Activated CD8-positive, alpha-beta memory T cell treated with anti-CD3 and anti-CD28 coated beads, Interleukin-2, amount 50 U/mL, for 24 hours (primary cell): ENCODE measurements around the gene CLEC3B.
"Not testable (repeated sequence)": the region's sequence is repeated elsewhere in the genome, so short reads cannot be mapped to it uniquely, and the experiment has no call there.

Experiments
- DNase-seq: peaks from one replicate; pipeline ENCODE4 v3.0.0-alpha.2; 2020; ENCODE audit errors: extremely low read depth

CLEC3B gene

DNA sequence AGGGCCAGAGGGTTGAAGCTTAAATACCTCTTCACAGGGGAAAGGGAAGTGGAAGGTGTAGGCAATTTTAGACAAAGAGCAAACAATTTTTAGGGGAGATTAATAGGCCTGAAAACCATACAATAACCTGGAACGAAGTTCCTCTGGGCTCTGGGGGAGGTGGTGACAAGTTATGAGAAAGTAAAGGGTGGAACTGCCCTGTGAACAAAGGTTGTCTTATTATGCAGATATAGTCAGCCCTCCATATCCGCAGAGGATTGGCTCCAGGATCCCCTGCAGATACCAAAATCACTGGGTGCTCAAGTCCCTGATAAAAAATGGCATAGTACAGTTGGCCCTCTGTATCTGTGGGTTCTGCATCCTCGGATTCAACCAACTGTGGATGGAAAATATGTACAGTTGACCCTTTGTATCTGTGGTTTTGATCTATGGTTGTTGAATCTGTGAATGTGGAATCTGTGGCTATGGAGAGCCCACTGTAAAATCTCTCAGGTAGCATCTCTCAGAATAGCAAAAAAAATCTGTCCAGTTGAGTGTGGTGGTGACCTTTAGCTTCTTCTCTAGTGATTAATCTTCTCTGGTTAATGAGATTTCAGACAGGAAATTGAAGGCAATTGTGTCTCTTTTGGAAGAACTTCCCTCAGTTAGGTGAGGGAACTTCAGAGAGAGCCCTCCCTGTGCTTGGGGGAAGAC is 40.2 kb downstream of the CLEC3B start:
- no peak for DNase-seq

- no peak for DNase-seq
Observed at GRCh38 chr3:45067486-45067885, 41.4 kb downstream of the CLEC3B start.

GRCh38 chr3:45067941-45068340 is 41.8 kb downstream of the CLEC3B start:
- no peak for DNase-seq

DNA sequence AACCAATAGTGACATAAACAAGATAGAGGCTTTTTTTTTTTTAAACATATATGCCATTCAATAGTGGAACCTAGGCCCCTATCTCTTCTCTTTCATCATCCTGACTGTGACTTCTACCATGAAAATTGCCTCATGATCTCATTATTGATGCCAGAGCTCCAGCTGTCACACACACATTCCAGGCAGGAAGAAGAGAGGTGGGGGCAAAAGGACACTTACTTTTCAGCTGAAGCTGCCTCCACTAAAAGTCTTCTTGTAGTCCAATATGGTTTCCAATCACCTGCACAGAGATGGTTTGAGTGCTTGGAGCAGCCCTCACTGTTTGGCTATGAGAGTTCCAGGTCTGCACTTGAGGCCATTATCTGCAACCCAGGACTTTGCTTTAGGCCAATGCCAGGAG is 45.0 kb downstream of the CLEC3B start:
- DNase-seq, result no peak

- DNase-seq, result no peak
Observed at GRCh38 chr3:45075821-45076625, 49.9 kb downstream of the CLEC3B start.

DNA sequence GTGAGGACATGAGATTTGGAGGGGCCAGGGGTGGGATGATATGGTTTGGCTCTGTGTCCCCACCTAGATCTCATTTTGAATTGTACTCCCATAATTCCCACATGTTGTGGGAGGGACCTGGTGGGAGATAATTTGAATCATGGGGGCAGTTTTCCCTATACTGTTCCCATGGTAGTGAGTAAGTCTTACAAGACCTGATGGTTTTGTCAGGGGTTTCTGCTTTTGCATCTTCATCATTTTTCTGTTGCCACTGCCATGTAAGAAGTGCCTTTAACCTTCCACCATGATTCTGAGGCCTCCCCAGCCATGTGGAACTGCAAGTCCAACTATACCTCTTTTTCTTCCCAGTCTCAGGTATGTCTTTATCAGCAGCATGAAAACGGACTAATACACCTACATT is 52.2 kb downstream of the CLEC3B start:
- DNase-seq, result not testable (repeated sequence)

DNA sequence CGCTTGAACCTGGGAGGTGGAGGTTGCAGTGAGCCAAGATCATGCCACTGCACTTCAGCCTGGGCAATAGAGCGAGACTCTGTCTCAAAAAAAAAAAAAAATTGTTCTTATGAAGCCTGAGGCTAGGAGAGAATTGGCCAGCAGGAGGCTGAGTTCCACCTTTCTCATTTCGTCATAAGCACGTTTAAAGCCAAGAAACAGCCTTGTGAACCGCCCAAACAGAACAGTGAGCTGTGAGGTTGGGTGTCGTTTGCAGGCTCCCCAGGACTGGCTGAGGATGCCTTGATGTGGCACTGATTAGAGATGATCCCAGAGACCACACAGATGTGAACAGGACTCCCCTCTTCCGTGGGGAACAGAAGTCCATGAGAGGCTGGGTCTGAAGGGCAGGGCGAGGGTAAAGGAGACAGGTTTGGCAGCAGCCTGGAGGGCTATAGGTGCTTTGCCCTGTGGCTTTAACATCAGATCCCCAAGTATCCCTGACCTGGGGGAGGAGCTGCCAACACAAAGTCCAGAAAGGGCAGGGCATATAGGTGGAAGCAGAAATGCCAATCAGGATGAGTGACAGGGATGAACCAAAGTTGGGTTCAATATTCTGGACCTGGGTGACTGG is 52.9 kb downstream of the CLEC3B start:
- DNase-seq, result no peak

GRCh38 chr3:45079715-45080114 is 53.6 kb downstream of the CLEC3B start:
- no peak for DNase-seq

GRCh38 chr3:45080824-45081223 is 54.7 kb downstream of the CLEC3B start:
- no peak for DNase-seq

GRCh38 chr3:45081506-45082141 is 55.5 kb downstream of the CLEC3B start:
- DNase-seq, result no peak

DNA sequence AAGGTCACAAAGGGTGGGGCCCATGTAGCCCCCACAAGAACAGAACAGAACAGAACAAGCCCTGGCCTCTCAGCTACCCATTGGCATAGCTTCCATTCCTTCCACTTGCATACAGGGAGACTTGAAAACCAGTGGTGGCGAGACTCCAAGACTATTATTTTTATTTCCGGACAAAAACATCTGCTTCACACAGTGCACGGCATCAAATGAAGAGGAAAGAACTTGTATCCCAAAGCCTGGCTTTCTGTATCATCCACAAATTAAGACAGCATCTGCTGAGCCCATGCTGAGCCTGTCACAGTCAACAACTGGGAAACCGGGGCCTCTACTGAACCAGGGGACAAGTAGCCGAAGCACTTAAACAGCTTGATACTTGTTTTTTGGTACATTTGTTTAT is 56.0 kb downstream of the CLEC3B start:
- no peak for DNase-seq

- no peak for DNase-seq
Observed at GRCh38 chr3:45083023-45083422, 56.9 kb downstream of the CLEC3B start.

DNA sequence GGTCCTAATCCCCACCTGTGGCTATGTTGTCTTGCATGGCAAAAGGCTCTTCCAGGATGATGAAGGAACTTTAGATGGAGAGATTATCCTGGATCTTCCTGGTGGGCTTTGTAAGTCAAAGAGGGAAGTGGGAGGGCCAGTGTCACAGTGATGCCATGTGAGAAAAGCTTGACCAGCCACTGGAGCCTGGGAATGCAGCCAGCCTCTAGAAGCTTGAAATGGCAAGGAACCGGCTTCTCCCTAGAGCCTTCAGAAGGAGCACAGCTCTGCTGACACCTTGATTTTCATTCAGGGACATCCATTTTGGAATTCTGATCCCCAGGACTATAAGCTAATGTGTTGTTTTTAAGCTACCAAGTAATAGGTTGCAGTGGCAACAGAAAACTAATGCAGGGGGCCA is 58.3 kb downstream of the CLEC3B start:
- no peak for DNase-seq

DNA sequence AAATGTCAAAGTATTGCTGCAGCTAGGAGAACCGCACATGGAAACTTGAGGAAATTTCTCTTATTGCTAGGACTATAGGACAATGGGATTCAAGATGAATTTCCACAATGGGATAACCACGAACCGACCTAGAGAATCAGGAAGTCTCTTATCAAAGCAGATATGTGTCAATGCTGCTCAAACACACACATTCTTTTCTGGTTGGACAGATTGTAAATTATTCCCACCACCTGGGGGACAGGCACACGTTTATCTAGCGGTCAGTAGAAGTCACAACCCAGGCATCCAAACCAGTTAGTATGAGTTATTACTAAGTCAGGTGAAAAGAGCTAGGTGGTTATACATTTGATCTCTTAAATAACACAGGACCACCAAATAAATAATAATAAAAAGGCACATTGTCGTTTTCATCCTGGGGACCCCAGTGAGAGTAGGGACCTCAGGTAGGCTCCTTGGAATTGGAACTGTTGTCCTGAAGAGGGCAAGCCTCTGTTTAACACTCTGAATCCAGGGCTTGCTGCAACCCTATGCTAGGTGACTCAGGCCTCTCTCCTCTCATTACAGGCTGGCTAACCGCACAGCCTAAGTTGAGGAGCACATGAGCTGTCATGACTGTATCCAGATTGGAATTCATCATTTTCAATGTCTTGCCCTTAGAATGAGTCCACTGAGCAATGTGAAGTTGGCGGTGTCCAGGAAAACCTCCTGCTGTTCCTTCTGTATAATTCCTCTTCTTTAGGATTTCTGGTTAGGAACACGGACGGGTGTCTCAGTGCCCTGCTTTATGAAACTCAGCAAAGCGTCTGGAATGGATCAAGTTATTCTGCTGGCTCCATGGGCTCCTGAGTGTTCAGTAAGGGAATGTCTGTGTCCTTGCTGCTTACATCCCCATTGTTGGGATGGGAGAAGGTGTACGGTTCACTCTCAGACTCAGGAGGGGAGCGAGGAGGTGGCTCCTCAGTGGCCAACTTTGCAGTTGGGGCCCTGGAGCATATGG is 59.0 kb downstream of the CLEC3B start:
- no peak for DNase-seq
